ENCODE data around the gene EIF4G1. TPM values are rescaled to one million over a fixed set of nuclear protein-coding genes. Genes with fewer than 3 reads are reported as not detected.

Gene EIF4G1
- total RNA-seq, 1 donor from 2014 or later: 274 TPM

- DNase-seq (ENCODE audit: missing footprints): peak; percentile 64
- intact Hi-C loops (cut with DNase I): no loop called here
- no peak for ATAC-seq
Observed at GRCh38 chr3:184358921-184359350, 44.5 kb downstream of the EIF4G1 start.

- peak; percentile 70 for DNase-seq (ENCODE audit: missing footprints)
- intact Hi-C loops (cut with DNase I): loop anchor here (5.0 to 10.0 kb wide), 2 partner anchors 108 to 455 kb away; partner anchors contain the start of gene VPS8
Observed at GRCh38 chr3:184359610-184360009, 45.2 kb downstream of the EIF4G1 start.

GRCh38 chr3:184360070-184360928 is 45.9 kb downstream of the EIF4G1 start:
- ATAC-seq: no peak
- intact Hi-C loops (cut with DNase I): loop anchor here (5.0 to 10.0 kb wide), 2 partner anchors 107 to 455 kb away; partner anchors contain the start of gene VPS8
- DNase-seq (ENCODE audit: missing footprints): peak; percentile 27

More at GRCh38 chr3:184359610-184360009, 45.2 kb downstream of the EIF4G1 start:
- ATAC-seq: no peak

GRCh38 chr3:184360929-184361531 is 46.6 kb downstream of the EIF4G1 start:
- no peak for ATAC-seq
- intact Hi-C loops (cut with DNase I): loop anchor here (5.0 to 10.0 kb wide), 2 partner anchors 106 to 454 kb away; partner anchors contain the start of gene VPS8
- DNase-seq (ENCODE audit: missing footprints): no peak

GRCh38 chr3:184361532-184361931 is 47.1 kb downstream of the EIF4G1 start, which contains the start of the genes CLCN2 and POLR2H:
Gene CLCN2 (minus strand): TSS chr3:184361605. CDS start chr3:184361479, 126 bp downstream.
Gene POLR2H (plus strand): TSS chr3:184361710. CDS start chr3:184363493, 1,783 bp downstream.
- intact Hi-C loops (cut with DNase I): loop anchor here (5.0 to 10.0 kb wide), 2 partner anchors 106 to 453 kb away; partner anchors contain the start of gene VPS8

GRCh38 chr3:184361932-184362667 is 47.7 kb downstream of the EIF4G1 start:
- intact Hi-C loops (cut with DNase I): loop anchor here (5.0 to 10.0 kb wide), 2 partner anchors 105 to 453 kb away; partner anchors contain the start of gene VPS8
- ATAC-seq: peak; percentile 39
- DNase-seq (ENCODE audit: missing footprints): peak; percentile 87

More at GRCh38 chr3:184361532-184361931, 47.1 kb downstream of the EIF4G1 start, which contains the start of the genes CLCN2 and POLR2H:
- DNase-seq (ENCODE audit: missing footprints): peak; percentile 73
- ATAC-seq: peak; percentile 67

GRCh38 chr3:184362668-184363546 is 48.5 kb downstream of the EIF4G1 start:
- ATAC-seq (peak; percentile 80), DNase-seq (ENCODE audit: missing footprints) (peak; percentile 96)
- intact Hi-C loops (cut with DNase I): loop anchor here (5.0 to 10.0 kb wide), 2 partner anchors 104 to 452 kb away; partner anchors contain the start of gene VPS8

- intact Hi-C loops (cut with DNase I): loop anchor here (10.0 kb wide), 1 partner anchor 448 kb away; the partner anchor contains the start of gene VPS8
- DNase-seq (ENCODE audit: missing footprints) (peak; percentile 8), ATAC-seq (no peak)
Observed at GRCh38 chr3:184366619-184367289, 52.3 kb downstream of the EIF4G1 start.

- no peak for ATAC-seq
- DNase-seq (ENCODE audit: missing footprints): peak; percentile 11
- intact Hi-C loops (cut with DNase I): loop anchor here (10.0 kb wide), 1 partner anchor 447 kb away; the partner anchor contains the start of gene VPS8
Observed at GRCh38 chr3:184368116-184368515, 53.7 kb downstream of the EIF4G1 start.

- ATAC-seq: peak; percentile 23
- DNase-seq (ENCODE audit: missing footprints): peak; percentile 59
- intact Hi-C loops (cut with DNase I): loop anchor here (10.0 kb wide), 1 partner anchor 446 kb away; the partner anchor contains the start of gene VPS8
Observed at GRCh38 chr3:184368586-184369183, 54.3 kb downstream of the EIF4G1 start.

- DNase-seq (ENCODE audit: missing footprints) (peak; percentile 83), ATAC-seq (peak; percentile 87)
- intact Hi-C loops (cut with DNase I): loop anchor here (1.0 kb wide), 2 partner anchors 142 to 171 kb away; no protein-coding TSS in a partner anchor
Observed at GRCh38 chr3:184371570-184372018, 57.2 kb downstream of the EIF4G1 start.

GRCh38 chr3:184372296-184372821 is 58.0 kb downstream of the EIF4G1 start:
- ATAC-seq: no peak
- intact Hi-C loops (cut with DNase I): no loop called here
- DNase-seq (ENCODE audit: missing footprints): peak; percentile 55

- intact Hi-C loops (cut with DNase I): no loop called here
- DNase-seq (ENCODE audit: missing footprints): no peak
- no peak for ATAC-seq
Observed at GRCh38 chr3:184372911-184373310, 58.5 kb downstream of the EIF4G1 start.

- ATAC-seq (peak; percentile 68), DNase-seq (ENCODE audit: missing footprints) (no peak)
- intact Hi-C loops (cut with DNase I): no loop called here
Observed at GRCh38 chr3:184373422-184373821, 59.0 kb downstream of the EIF4G1 start.

- intact Hi-C loops (cut with DNase I): no loop called here
- ATAC-seq (no peak), DNase-seq (ENCODE audit: missing footprints) (no peak)
Observed at GRCh38 chr3:184375747-184376461, 61.5 kb downstream of the EIF4G1 start.
